CD4-positive, alpha-beta T cell treated with Interleukin-1 beta for 1 hour (primary cell): ENCODE data around the gene CCDC201.
"Not testable (repeated sequence)": the region's sequence is repeated elsewhere in the genome, so short reads cannot be mapped to it uniquely, and the experiment has no call there.

ENCODE experiments used
- DNase-seq, 2 donors: peaks; one replicate each; pipeline ENCODE4 v3.0.0-alpha.2; 2020 to 2022

The CCDC201 gene

GRCh38 chr7:45813771-45814170 is 59.1 kb downstream of the CCDC201 start:
- not testable (repeated sequence) for DNase-seq

GRCh38 chr7:45812946-45813345 is 59.9 kb downstream of the CCDC201 start:
- no peak for DNase-seq

DNA sequence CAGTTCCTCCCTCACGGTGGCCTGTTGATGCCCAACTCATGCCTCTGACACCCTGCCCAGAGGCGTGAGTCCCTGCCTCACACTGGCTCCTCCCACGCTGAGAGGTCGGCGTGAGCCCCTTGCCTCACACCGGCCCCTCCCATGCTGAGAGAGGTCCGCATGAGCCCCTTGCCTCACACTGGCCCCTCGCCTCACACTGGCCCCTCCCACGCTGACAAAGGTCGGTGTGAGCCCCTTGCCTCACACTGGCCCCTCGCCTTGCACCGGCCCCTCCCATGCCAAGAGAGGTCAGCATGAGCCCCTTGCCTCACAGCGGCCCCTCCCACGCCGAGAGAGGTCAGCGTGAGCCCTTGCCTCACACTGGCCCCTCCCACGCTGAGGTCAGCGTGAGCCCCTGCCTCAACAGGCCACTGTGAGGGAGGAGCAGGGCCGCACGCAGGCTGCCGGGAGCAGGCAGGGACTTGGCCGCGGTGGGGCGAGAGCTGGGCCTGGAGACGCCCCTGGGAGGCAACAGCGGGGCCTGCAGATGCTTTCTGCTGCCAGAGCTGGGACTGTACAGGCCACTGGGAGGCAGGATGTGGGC is 61.1 kb downstream of the CCDC201 start:
- not testable (repeated sequence) for DNase-seq

DNA sequence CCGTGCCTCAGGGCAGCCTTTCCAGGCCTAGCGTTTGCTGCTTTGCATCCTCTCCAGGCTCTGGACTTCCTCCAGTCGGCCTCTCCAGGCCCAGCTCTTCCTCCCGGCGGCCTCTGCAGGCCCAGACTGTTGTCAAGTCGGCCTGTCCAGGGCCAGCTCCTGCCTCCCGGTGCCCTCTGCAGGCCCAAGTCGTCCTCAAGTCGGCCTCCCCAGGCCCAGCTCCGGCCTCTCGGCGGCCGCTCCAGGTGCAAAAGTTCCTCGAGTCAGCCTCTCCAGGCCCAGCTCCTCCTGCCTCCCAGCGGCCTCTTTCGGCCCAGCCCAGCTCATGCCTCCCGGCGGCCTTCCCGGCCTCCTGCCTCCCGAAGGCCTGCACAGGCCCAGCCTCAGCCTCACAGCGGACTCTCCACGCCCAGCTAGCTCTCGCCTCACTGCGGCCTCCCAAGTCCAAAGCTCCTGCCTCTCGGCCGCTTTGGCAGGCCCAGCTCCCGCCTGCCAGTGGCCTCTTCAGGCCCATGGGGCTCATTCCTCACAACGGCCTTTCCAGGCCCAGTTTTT is 62.4 kb downstream of the CCDC201 start:
- DNase-seq, result not testable (repeated sequence)
